ENCODE data around the gene P4HB. TPM values are rescaled to one million over a fixed set of nuclear protein-coding genes. Genes with fewer than 3 reads are reported as not detected.

The P4HB gene
- total RNA-seq, 1 experiment from 2014 or later, result 958 TPM

GRCh38 chr17:81901167-81902022, 41.1 kb upstream of the P4HB start:
- H3K27me3 ChIP-seq (replicated peaks; ENCODE audit: control insufficient read depth, insufficient read depth, low read length), result no peaks in the 10 kb centered on the region
- intact Hi-C loops (cut with micrococcal nuclease; ENCODE audit: unreplicated experiment), result no loop called here
- H3K36me3 ChIP-seq (ENCODE audit: control insufficient read depth, insufficient read depth, low read length), result peaks cover 2% of the 10 kb centered on the region; the same call in 1 of the 2 replicates
- peak overlapping the region; percentile 13 for H3K4me3 ChIP-seq (ENCODE audit: low read depth, low read length)
- Mint-ChIP-seq H3K4me1 (ENCODE audit: low read depth, unreplicated experiment) (peaks cover 7% of the 10 kb centered on the region), H3K4me3 (ENCODE audit: unreplicated experiment) (peak overlapping the region; percentile 6), H3K36me3 (ENCODE audit: insufficient read depth, unreplicated experiment) (peaks cover 86% of the 10 kb centered on the region), H3K9me3 (ENCODE audit: unreplicated experiment) (no peaks in the 10 kb centered on the region), H3K27ac (ENCODE audit: unreplicated experiment) (no peak overlapping the region), H3K27me3 (ENCODE audit: insufficient read depth, unreplicated experiment) (no peaks in the 10 kb centered on the region)
- H3K4me1 ChIP-seq, result peaks cover 5% of the 10 kb centered on the region; the same call in 1 of the 2 replicates
- TF ChIP-seq CTCF (IDR thresholded peaks at IDR 0.05; ENCODE audit: insufficient read depth in 1 of 2, low read depth in 1 of 2, low read length in 1 of 2, severe bottlenecking in 1 of 2, unreplicated experiment in 1 of 2), result no peak
- BruUV-seq (replicated peaks), result TSS peak; percentile 11
- ChIA-PET POLR2A (interaction anchor here (0.6 kb wide), 1 partner anchor 43 kb away, joined by 4 read pairs; no protein-coding TSS in a partner anchor), CTCF (no interaction called here)
- H3K9me3 ChIP-seq, result no peaks in the 10 kb centered on the region
- DNase-seq, result no peak

GRCh38 chr17:81900181-81900820, 40.0 kb upstream of the P4HB start:
- intact Hi-C loops (cut with micrococcal nuclease; ENCODE audit: unreplicated experiment), result no loop called here
- POLR2A ChIA-PET, result no interaction called here

More at GRCh38 chr17:81900181-81900820, 40.0 kb upstream of the P4HB start:
- Mint-ChIP-seq H3K36me3 (ENCODE audit: insufficient read depth, unreplicated experiment) (peaks cover 88% of the 10 kb centered on the region), H3K4me1 (ENCODE audit: low read depth, unreplicated experiment) (peaks cover 7% of the 10 kb centered on the region), H3K27me3 (ENCODE audit: insufficient read depth, unreplicated experiment) (no peaks in the 10 kb centered on the region), H3K27ac (ENCODE audit: unreplicated experiment) (peak overlapping the region; percentile 48), H3K9me3 (ENCODE audit: unreplicated experiment) (no peaks in the 10 kb centered on the region), H3K4me3 (ENCODE audit: unreplicated experiment) (peak overlapping the region; percentile 6)
- no peak for TF ChIP-seq CTCF (IDR thresholded peaks at IDR 0.05; ENCODE audit: insufficient read depth in 1 of 2, low read depth in 1 of 2, low read length in 1 of 2, severe bottlenecking in 1 of 2, unreplicated experiment in 1 of 2)
- Histone ChIP-seq H3K27me3 (replicated peaks; ENCODE audit: control insufficient read depth, insufficient read depth, low read length) (no peaks in the 10 kb centered on the region), H3K36me3 (ENCODE audit: control insufficient read depth, insufficient read depth, low read length) (peaks cover 2% of the 10 kb centered on the region; the same call in 1 of the 2 replicates), H3K4me3 (ENCODE audit: low read depth, low read length) (no peak overlapping the region), H3K4me1 (peaks cover 5% of the 10 kb centered on the region; the same call in 1 of the 2 replicates), H3K9me3 (no peaks in the 10 kb centered on the region)
- DNase-seq, result no peak
- CTCF ChIA-PET, result no interaction called here
- BruUV-seq (replicated peaks), result no TSS peak

Measured in Caco-2 (cell line).